MG63 (cell line): ENCODE results near the gene NAV2. TPM values are rescaled to one million over a fixed set of nuclear protein-coding genes. Genes with fewer than 3 reads are reported as not detected.

Experiments used
- DNase-seq: peaks from one replicate; pipeline ENCODE4 v3.0.0-alpha.2; 2020
- H3K27me3 ChIP-seq: fragments of 250-450 bp; sonication (Bioruptor Pico); 2 replicates; pipeline ENCODE4 v1.5.1; 2020; ENCODE audit warnings: mild to moderate bottlenecking, moderate library complexity
- H3K36me3 ChIP-seq: fragments of 250-450 bp; sonication (Bioruptor Pico); 2 replicates; pipeline ENCODE4 v1.5.1; 2020; ENCODE audit warnings: mild to moderate bottlenecking, moderate library complexity
- H3K4me3 ChIP-seq: fragments of 250-450 bp; sonication (Bioruptor Pico); 2 replicates; pipeline ENCODE4 v1.5.1; 2020; ENCODE audit warnings: mild to moderate bottlenecking, moderate library complexity
- H3K9me3 ChIP-seq: fragments of 250-450 bp; sonication (Bioruptor Pico); 2 replicates; pipeline ENCODE4 v1.5.1; 2020; ENCODE audit warnings: mild to moderate bottlenecking, moderate library complexity
- total RNA-seq: library from RNA; depleted of rRNA; stranded (reverse); fragments of >200 nt; shearing (Covaris generic); gene quantifications from 2 replicates; pipeline ENCODE4 v1.2.3, GENCODE V29; 2014; ENCODE audit warnings: low replicate concordance

The NAV2 gene
- total RNA-seq, 1 experiment from 2014 or later = 3.7 TPM

DNA sequence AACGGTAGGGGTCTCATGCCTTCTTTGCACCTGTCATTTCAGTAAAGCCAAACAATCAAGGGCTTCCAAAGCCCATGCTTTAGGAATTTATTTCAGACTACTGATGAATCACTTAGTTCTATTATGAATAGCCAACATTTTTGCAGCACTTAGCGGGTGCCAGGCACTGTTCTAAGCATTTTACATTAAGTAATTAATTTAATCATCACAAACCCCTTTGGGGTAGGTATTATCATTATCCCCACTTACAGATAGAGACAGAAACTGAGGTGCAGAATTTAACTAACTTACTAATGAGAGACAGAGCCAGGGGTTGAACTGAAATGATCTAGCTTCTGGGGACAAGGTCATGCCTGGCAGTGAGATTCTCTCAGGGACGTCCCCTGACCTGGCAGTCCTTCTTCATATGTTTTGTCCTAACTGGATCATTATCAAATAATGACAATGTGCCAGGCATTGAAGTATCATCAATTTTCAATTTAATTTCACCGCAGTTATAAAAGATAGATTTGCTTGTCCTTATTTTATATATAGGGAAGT lies 31.7 kb upstream of the NAV2 start:
- Histone ChIP-seq H3K27me3 (no peaks in the 10 kb centered on the region), H3K36me3 (no peaks in the 10 kb centered on the region), H3K4me3 (no peak overlapping the region), H3K9me3 (no peaks in the 10 kb centered on the region)
- DNase-seq = no peak

DNA sequence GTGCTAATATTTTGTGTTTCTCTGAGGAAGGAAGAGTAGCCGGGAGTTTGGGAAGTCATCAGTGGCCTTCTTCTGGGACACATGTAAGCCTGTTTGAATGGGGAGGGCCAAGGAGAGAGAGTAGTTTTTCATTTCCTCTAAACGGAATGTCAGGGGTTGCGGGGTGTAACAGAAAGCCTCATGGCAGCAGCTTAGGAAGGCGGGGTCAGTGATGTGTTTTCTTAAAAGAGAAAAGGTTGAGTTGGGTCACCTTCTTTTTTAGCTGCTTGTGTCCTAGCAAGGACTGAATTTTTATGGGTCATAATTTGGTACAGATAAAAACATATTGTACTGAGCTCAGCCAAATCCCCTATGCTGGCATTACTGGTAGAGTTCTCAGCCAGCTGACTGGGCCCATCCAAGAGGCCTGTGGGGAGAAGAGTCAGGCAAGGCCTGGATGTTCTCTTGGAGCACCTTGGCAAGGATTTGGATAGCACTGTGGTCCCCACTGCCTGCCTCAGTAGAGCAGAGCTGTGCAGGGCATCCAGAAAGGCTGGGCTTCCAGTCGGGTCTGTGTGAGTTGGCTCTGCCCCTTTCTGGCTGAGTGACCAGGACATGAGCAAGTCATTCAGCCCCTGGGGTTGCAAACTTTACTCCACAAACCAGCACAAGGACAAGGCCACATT lies 29.4 kb upstream of the NAV2 start:
- Histone ChIP-seq H3K27me3 (no peaks in the 10 kb centered on the region), H3K36me3 (no peaks in the 10 kb centered on the region), H3K9me3 (no peaks in the 10 kb centered on the region), H3K4me3 (no peak overlapping the region)
- DNase-seq = peak; percentile 86

DNA sequence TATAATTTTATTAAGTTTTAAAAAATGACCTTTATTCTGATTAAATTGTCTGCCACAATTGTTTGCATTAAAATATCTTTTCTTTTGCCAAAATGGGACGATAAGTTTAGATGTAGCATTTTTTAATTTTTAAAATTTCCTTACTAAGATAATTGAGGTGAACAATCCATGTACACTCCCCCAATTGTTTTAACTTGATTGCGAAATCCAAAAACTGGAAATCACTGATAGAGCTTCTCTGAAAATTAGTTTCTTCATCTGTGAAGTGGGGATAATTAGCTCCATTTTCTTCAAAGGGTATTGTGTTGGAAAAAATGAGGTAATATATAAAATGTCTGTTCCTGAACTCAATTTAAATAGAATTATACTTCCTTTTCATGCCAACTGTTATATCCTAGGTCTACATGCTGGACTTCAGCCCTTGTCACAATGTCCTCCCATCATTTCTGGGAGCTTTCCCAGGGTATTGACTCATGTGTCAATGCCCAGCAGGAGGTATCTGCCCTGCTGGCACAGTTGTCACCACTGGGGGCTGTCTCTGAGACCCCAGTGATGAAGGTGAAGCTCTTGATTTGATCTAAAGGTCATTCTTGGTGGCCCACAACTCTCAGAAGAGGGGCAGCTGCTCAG lies 28.7 kb upstream of the NAV2 start:
- Histone ChIP-seq H3K9me3 (no peaks in the 10 kb centered on the region), H3K36me3 (no peaks in the 10 kb centered on the region), H3K27me3 (no peaks in the 10 kb centered on the region), H3K4me3 (no peak overlapping the region)
- DNase-seq = no peak

DNA sequence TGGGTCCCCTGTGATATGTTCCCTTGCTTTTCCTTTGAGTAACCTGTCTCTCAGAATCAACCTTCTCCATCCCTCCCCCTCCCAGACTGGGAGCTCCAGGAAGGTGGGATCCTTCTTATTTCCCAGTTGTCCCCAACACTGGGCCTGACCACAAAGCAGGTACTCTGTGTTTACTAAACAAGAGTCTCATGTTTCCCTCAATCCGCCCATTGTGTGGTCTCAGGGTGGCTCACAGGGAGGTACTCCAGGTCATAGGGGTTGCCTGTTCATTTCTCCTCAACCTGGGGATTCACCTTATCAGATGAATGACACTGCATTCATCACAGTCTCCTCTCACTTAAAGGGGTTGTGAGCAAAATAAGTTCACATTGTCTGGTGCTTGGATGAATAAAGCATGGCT lies 26.4 kb upstream of the NAV2 start:
- Histone ChIP-seq H3K27me3 (no peaks in the 10 kb centered on the region), H3K4me3 (no peak overlapping the region), H3K9me3 (no peaks in the 10 kb centered on the region), H3K36me3 (no peaks in the 10 kb centered on the region)
- no peak for DNase-seq

DNA sequence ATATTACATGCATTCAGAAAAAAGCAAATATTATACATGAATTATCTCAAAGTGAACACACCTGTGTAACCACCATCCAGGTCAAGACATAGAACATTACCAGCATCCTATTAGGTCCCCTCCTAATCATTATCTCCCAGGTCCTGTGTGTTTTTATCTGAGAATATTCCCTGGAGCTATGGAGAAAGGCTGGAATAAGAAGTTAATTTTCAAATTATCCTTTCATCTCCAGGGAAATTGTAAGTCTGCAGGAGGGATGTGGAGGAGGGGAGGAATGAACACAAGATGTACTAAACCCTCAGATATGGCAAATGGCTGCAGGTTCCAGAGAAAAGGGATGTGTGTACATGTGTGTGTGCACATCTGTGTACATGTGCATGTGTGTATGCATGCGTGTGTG lies 25.2 kb upstream of the NAV2 start:
- no peak for DNase-seq
- no peaks in the 10 kb centered on the region for H3K36me3 ChIP-seq
- H3K9me3 ChIP-seq = no peaks in the 10 kb centered on the region
- H3K4me3 ChIP-seq = no peak overlapping the region
- H3K27me3 ChIP-seq = no peaks in the 10 kb centered on the region

DNA sequence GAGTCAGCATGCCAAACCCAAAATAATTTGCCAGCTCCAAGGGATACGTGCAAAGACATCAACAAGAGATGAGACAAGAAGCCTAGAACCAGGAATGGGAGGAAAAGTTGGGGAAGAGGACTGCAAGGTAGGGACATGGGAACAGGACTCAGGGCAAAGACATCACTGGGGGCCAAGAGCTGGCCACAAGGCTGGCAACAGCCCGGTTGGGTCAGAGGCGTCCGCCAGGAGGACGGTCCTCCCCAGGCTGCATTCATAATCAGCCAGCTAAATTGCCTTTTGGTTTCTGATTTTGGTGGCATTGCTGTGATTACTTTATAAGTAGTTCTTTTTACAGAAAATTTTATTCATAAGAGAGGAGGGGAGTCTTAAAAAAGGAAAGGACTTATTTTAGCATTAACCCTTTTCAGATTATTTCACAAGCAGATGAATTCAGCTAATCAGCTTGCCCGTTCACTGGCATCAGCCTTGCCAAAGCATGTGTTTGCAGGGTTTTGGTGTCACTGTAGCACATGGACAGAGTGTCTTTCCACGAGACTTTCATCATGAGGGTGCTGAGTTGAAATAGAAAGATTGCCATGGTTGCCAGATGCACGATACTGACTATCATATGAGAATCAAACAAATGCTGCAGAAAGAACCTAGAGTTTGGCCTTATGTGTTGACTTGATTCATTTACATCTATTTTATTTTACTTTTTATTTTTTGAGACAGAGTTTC lies 23.2 kb upstream of the NAV2 start:
- Histone ChIP-seq H3K9me3 (no peaks in the 10 kb centered on the region), H3K27me3 (no peaks in the 10 kb centered on the region), H3K36me3 (no peaks in the 10 kb centered on the region), H3K4me3 (no peak overlapping the region)
- DNase-seq = no peak

DNA sequence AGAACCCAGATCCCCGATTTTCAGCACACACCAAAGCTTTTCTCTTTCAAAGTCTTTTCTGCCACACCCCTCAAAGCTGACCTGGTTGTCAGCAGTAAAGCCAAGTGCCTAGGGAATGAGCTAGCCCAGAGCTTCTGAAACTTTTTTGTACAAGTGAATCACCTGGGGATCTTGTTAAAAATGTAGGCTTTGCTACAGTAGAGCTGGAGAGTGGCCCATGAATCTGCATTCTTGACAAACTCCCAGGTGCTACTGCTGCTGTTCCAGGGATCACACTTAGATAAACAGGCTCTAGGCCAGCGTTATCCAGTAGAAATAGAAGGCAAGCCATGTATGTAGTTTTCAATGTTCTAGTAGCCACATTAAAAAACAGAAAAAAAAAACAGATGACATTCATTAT lies 21.8 kb upstream of the NAV2 start:
- no peaks in the 10 kb centered on the region for H3K9me3 ChIP-seq
- no peak for DNase-seq
- H3K36me3 ChIP-seq = no peaks in the 10 kb centered on the region
- no peak overlapping the region for H3K4me3 ChIP-seq
- H3K27me3 ChIP-seq = no peaks in the 10 kb centered on the region

DNA sequence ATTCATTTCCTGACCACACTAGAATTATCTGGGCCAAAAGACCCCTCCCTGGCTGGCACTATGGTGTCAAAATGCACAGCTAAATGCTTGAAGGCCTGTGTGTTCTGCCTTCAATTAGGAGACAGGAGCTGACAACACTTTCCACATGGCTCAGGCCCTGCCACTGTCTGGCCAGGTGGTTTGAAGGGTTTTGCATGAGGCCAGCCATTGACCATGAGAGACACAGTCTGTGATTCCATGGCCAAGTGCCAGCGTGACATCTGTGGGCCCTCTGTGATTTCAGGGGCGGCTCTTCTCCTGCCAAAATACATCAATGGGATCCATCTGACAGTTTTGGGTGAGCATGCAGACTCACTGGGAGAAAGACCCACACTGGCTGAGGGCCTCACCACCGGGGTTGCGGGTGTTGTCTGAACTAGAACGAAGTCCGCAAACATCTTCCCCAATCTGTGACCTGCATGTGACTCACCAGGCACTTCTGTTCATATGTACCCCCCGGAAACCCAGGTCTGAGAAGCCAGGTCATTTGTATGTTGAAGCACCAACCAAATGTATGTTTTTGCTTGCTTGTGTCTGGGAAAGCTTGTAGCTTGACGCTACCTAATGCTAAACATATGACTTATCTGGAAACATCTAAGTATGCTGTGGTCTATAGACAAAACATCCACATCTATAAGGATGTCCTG lies 20.7 kb upstream of the NAV2 start:
- no peak for DNase-seq
- Histone ChIP-seq H3K36me3 (no peaks in the 10 kb centered on the region), H3K27me3 (no peaks in the 10 kb centered on the region), H3K4me3 (no peak overlapping the region), H3K9me3 (no peaks in the 10 kb centered on the region)

DNA sequence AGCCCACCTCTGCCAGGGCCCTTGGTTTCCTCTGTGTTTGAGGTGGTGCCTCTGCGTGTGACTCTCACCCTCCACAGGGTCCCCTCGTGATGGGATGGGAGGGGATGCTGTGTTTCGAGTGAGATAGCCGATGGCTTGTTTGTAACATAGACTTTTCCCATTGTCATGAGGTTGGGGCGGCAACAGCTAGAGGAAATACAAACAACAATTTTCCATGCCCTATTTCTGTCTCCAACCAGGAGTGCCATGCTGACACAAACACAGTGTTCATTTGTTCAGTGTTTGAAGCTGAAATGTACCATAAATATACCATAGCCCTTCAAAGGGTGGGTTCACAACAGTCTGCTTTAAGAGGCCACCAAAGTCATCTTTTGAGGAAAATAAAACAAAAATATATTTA lies 19.5 kb upstream of the NAV2 start:
- Histone ChIP-seq H3K9me3 (no peaks in the 10 kb centered on the region), H3K27me3 (no peaks in the 10 kb centered on the region), H3K4me3 (no peak overlapping the region), H3K36me3 (no peaks in the 10 kb centered on the region)
- DNase-seq = no peak

DNA sequence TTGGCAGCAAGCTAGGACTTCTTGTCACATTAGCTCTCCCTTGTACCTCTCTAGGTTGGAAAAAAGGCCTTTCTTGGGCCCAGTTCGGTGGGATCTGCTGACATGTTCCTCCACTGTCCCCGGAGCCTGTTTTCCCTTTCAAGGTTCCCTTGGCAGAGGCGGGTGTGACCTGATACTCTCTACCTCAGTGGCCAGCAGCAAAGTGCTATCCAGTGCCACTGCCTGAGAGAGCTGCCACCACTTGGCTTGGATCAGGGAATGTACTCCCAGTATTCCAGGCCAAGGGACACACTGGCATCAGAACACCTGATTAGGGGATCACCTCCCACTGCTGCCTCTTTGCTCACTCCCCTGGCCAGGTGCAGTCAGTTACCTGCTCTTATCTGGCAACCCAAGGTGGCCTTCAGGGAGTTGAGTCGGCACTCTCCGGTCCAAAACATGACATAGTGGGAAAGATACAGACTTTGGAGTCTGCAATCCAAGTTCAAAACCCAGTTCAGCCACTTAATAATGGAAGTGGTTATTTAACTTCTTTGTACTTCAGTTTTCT lies 17.8 kb upstream of the NAV2 start:
- no peaks in the 10 kb centered on the region for H3K9me3 ChIP-seq
- no peak overlapping the region for H3K4me3 ChIP-seq
- no peaks in the 10 kb centered on the region for H3K27me3 ChIP-seq
- DNase-seq = no peak
- no peaks in the 10 kb centered on the region for H3K36me3 ChIP-seq

DNA sequence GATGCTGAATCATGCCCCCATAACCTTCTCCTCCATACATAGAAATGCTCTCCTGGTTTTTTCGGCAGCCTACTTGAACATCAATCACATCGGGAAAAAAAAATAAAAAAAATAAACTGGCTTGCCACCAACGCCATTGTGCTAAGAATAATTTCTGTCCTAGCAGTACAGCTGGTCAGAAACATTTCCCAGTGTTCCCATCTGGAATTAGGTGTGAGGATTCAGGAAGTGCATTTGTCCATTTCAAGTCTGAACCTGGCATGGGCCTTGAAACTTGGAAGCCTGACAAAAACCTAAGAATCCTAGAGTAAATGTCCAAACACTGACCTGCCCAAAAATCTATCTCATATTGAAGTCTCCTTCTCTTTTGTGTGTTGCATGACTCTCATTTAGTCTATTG lies 16.6 kb upstream of the NAV2 start:
- Histone ChIP-seq H3K9me3 (no peaks in the 10 kb centered on the region), H3K4me3 (no peak overlapping the region), H3K27me3 (no peaks in the 10 kb centered on the region), H3K36me3 (no peaks in the 10 kb centered on the region)
- no peak for DNase-seq

DNA sequence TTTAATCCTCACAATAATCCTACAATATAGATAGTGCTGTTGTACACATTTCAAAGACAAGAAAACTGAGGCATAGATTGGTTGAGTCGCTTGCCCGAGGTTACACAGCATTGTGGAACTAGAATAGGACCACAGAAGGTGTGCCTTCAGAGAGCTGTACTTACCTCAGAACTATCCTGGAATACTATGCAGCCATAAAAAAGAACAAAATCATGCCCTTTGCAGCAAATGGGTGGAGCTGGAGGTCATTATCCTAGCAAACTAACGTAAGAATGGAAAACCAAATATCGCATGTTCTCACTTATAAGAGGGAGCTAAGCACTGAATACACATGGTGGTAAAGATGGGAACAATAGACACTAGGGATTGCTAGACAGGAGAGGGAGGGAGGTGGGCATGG lies 15.7 kb upstream of the NAV2 start:
- H3K9me3 ChIP-seq = no peaks in the 10 kb centered on the region
- no peaks in the 10 kb centered on the region for H3K27me3 ChIP-seq
- no peaks in the 10 kb centered on the region for H3K36me3 ChIP-seq
- no peak overlapping the region for H3K4me3 ChIP-seq
- DNase-seq = no peak

DNA sequence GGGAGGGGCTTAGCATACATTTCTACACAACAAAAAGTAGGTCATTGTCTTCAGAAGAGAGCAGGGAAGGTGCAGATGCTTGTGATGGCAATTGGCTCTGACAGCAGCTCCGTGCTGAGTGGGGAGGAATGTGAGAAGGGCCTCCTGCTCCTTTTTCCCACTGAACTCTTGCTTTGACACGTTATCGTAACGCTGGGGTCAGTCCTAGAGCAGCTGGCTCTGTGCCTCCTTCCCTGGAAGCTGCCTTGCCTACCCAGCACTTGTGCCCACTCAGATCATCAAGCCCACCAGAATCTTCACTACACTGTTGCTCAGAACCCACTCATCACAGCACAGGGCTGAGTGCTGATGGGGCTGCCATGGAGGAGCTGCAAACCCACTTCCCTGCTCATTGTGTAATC lies 14.9 kb upstream of the NAV2 start:
- no peaks in the 10 kb centered on the region for H3K27me3 ChIP-seq
- no peak overlapping the region for H3K4me3 ChIP-seq
- DNase-seq = no peak
- no peaks in the 10 kb centered on the region for H3K9me3 ChIP-seq
- no peaks in the 10 kb centered on the region for H3K36me3 ChIP-seq

DNA sequence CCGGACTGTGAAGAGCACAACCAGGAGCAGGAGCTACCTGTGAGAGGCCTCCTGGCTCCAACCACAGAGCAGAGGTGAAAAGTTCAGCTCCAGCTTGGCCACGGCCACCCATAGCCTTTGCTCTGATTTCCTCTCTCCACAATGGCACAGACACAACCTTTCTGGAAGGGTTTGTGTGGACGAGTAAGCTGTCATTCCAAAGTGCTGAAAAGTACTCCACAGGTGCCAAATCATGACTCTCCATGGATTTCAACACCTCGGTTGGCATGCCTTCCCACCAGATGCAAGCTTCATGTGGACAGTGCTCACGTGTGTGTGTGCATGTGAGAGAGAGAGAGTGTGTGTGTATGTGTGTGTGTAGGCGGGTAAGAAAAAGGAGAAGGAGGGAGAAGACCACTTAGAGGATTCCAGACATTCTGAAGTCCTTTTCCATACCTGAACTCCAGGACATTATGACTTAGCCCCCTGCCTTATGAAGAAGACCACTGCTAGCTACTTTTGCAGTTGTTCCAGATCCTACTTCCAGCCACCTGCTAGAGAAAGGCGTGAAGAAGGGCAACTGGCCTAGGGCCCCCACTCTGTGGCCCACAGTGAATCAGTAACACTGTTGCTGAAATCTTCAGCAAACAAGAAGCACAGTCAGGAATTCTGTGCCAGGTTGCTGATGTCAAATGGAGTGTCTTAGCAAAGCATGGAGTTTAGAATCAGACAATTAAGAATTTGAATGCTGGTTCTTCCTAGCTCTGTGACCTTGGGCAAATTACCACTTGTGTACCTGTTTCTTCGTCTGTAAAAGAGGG lies 13.9 kb upstream of the NAV2 start:
- Histone ChIP-seq H3K36me3 (no peaks in the 10 kb centered on the region), H3K27me3 (no peaks in the 10 kb centered on the region), H3K9me3 (no peaks in the 10 kb centered on the region), H3K4me3 (no peak overlapping the region)
- peak; percentile 91 for DNase-seq

DNA sequence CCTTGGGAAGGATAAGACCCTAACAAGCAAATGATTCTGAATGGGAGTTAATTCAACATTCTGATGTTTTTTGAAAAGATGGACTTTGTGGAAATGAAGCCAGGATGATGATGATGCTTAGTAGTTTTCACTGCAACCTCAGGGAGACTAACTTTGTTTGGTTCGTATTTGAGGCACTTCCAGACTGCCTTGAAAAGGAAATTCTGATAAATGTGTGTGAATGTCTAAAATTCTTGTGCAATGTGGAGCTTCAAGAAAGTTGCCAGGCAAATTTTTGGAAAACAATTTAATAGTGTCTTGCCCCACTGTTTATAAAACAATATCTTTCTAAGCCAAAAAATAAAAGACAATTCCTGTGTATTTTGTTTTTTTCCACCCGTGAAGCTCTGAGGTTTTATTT lies 11.2 kb upstream of the NAV2 start:
- no peak for DNase-seq
- no peaks in the 10 kb centered on the region for H3K27me3 ChIP-seq
- H3K9me3 ChIP-seq = no peaks in the 10 kb centered on the region
- H3K4me3 ChIP-seq = no peak overlapping the region
- H3K36me3 ChIP-seq = no peaks in the 10 kb centered on the region

DNA sequence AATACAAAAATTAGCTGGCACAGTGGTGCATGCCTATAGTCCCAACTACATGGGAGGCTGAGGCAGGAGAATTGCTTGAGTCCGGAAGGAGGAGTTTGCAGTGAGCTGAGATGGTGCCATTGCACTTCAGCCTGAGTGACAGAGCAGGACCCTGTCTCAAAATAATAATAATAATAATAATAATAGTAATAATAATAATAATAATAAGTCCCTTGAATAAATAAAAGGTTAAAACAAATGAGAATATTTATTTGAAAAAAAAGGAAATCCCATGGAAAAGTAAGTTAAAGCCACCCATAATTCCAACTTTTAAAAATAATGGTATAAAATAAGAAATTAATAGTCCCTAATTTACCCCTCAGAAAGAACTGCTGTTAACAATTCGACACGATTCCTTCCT lies 10.0 kb upstream of the NAV2 start:
- Histone ChIP-seq H3K36me3 (no peaks in the 10 kb centered on the region), H3K9me3 (no peaks in the 10 kb centered on the region), H3K4me3 (no peak overlapping the region), H3K27me3 (no peaks in the 10 kb centered on the region)
- DNase-seq = no peak
